IPS-NIHi7 (cell line): ENCODE data around the gene COL5A2.

Experiments
- DNase-seq: peaks from one replicate; pipeline ENCODE4 v3.0.0; 2012; ENCODE audit warnings: mixed read lengths; ENCODE audit errors: extremely low spot score

COL5A2 gene

GRCh38 chr2:189179570-189179950, at the start of gene COL5A2:
Gene COL5A2 (minus strand): TSS chr2:189179761. CDS start chr2:189179604, 157 bp downstream.
- DNase-seq: peak; percentile 44

DNA sequence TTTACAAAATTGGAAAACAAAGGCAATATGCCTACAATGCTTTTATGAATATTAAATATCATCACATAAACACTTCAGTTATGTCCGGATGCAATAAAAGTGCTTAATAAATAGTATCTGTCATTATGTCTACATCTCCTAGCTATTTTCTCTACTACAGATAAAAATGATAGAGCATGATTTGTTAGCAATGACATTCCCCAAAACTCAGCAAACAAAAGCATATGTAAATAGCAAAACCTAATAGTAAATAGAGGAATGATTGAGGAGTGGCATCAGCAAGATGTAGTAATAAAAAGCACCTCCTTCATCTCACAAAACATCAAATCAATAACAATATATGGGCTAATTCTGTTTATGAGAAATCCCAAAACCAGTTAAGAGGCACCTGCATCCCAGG, 46.5 kb upstream of the COL5A2 start:
- no peak for DNase-seq

DNA sequence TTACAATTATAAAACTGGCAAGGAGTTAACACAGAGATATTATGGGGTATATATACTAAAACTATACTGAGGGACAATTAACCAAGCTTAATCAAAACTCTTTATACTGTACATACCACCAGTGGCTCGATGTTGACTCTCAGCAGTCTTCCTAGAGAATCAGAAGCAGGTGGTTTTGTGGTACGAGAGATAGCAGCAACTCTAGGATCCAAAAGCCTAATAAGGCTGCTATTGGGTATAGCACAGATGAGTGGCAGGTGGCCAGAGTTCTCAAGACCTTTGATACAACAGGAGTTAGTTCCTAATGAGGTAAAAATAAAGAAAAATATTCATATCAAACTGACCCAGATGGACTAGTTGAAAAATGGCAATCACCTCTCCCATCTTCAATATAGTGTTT, 45.5 kb upstream of the COL5A2 start:
- no peak for DNase-seq

- no peak for DNase-seq
Measured at GRCh38 chr2:189222468-189223105, 43.0 kb upstream of the COL5A2 start.

- no peak for DNase-seq
Measured at GRCh38 chr2:189221811-189222467, 42.4 kb upstream of the COL5A2 start.

DNA sequence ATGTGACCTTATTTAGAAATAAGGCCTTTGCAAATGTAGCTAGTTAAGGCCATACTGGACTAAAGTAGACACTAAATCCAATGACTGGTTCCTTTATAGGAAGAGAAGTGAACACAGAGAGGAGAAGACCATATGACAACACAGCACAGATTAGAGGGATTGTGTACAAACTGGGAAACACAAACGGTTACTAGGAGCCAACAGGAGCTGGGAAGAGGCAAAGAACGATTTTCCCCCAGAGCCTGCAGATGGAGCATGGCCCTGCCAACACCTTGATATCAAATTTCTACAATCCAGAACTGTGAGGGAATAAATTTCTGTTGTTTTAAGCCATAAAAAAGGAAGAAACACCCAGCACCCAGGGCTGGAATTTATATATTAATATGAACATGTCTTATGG, 38.7 kb upstream of the COL5A2 start:
- DNase-seq: no peak

DNA sequence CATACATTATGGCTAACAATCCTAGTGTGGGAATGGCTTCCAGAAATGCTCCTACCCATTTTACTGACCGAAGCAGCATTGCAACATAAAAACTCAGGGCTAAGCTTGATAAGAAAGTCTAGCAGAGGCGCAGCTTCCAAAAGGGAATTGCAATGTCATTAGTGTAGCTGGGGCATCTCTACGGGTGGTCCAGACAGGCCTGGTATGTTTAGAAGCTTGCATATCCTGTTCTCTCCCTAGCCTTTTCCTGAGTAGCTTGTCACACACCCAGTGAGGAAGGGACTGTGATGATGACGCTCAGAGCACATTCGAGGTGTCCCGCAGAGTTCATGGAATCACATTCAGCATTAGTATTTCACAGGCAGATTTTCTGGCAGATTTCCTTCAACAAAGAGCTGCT, 38.0 kb upstream of the COL5A2 start:
- peak; percentile 86 for DNase-seq

DNA sequence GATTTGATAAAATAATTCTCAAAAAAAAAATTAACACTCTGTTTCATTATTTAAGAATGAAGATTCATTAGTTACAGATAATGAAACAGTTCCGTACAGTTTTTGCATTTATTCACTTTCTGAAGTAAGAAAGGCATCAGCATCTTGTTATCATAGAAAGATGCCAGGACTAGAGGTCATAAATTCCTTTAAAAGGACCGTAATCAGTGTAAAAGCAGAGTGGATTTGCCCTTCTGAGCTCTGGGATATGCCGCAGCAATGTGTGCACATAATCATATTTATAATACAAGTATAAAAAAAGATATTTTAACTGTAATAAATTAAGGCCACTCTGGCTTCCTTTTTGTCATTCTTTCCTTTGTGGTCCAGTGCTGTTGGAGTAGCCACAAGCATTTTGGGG, 37.5 kb upstream of the COL5A2 start:
- no peak for DNase-seq

GRCh38 chr2:189214484-189214883, 34.9 kb upstream of the COL5A2 start:
- DNase-seq: no peak

GRCh38 chr2:189213250-189213649, 33.7 kb upstream of the COL5A2 start:
- no peak for DNase-seq

- DNase-seq: no peak
Measured at GRCh38 chr2:189210250-189211087, 30.9 kb upstream of the COL5A2 start.

DNA sequence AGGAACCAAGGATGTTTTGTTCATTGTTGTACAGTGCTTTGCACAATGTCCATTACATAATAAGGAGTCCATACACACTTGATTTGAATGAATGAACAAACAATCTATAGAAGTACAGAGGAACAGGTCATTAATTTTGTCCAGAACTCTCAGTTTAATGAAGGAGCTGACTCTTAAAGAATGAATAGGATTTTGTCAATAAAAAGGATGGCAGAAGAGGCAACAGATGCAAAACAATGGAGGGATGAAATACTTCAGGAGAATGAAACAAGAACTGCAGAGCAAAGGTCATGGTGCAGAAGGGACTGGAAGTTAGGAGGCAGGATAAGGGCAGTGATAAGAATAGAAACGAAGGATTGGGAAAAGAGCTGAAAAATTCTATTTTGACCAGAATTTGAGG, 28.7 kb upstream of the COL5A2 start:
- no peak for DNase-seq

- DNase-seq: no peak
Measured at GRCh38 chr2:189204322-189204941, 24.9 kb upstream of the COL5A2 start.

GRCh38 chr2:189203177-189203799, 23.7 kb upstream of the COL5A2 start:
- DNase-seq: no peak

DNA sequence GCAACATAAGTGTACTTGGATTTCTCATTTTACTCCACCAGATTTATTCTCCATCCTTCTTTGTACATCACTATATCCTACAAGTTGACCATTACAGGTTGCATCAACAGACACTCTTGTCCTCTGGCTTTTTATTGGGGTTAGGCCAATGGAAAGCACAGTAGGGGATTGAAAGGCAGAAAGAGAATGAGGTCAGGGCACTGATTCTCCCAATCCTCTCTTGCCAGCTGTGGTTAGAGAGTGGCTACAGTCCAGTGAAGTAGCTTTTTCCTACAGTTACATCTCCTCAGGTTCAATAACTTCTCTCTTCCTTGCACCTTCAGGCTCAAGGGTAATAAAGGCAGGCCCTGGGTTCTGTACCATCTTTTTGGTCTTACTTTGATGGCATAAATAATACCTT, 20.2 kb upstream of the COL5A2 start:
- DNase-seq: no peak

DNA sequence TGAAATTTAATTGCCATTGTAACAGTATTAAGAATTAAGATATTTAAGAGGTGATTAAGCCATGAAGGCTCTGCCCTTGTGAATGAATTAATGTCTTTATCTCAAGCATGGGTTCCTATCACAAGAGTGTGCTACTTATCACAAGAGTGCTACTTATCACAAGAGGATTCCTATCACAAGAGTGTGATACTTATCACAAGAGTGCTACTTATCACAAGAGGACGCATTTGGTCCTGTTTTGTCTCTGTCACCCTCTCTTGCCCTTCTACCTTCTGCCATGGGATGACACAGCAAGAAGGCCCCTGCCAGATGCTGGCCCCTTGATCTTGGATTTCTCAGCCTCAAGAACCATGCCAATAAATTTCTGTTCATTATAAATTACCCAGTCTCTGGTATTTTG, 13.2 kb upstream of the COL5A2 start:
- DNase-seq: no peak

GRCh38 chr2:189191766-189192165, 12.2 kb upstream of the COL5A2 start:
- DNase-seq: no peak

DNA sequence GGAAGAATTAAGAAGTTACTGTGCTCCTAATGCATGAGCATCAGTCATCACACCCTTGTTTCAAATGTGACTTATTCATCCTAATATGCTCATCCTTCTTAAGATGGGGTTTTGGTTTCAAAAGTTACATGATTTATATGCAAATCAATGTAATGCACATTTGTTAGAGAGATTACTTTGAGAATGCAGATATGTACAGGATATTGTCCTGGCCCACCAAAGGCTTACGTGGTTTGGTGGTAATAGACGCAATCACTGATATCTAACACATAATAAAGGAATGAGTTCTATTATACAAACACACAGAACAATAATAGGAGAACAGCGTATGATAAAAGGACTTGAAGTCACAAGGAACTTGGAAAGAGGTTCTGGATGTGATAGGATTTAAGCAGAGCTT, 11.1 kb upstream of the COL5A2 start:
- no peak for DNase-seq

DNA sequence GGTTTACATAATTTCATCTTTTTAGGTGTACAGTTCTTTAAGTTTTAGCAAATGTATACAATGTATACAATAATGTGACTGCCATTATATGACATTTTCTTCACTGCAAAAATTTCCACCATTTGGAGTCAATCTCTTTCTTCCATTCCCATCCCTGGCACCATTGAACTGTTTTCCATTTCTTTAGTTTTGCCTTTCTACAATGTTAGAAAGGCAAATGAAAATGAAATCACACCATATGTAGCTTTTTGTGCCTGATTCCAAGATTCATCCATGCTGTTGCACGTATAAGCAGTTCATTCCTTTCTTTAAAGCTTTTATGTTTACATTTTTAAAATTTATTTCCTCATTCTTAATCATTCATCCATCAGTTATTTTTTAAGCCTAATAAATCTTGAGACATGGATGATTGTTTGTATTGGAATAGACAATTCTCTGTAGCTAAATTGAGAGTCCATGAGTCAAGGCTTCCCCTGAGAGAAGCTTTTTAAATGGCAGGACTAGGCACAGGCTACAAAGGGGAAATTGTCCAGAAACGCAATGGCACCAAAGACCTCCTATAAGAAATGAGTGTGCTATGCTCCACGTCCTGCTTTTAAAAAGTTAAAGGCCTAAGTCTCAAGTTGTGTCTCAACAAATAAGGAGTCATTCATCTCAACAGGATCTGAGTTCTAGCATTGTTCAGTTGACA, 8.7 kb upstream of the COL5A2 start:
- no peak for DNase-seq

- DNase-seq: no peak
Measured at GRCh38 chr2:189183170-189183569, 3.6 kb upstream of the COL5A2 start.

GRCh38 chr2:189181706-189182105, 2.1 kb upstream of the COL5A2 start:
- no peak for DNase-seq
